ENCODE results near the gene HMCN1.
A peak's percentile ranks its signal among the peaks of the same experiment; 100 is the strongest.
"Not testable (repeated sequence)": the region's sequence is repeated elsewhere in the genome, so short reads cannot be mapped to it uniquely, and the experiment has no call there.

HMCN1 gene

GRCh38 chr1:186154651-186155050 is 420.5 kb downstream of the HMCN1 start:
- no peak overlapping the region for H4K8ac ChIP-seq (ENCODE audit: low read length)
- no peak overlapping the region for H2AFZ ChIP-seq (ENCODE audit: low read depth, low read length)
- H3K79me1 ChIP-seq (replicated peaks; ENCODE audit: low read length, poor library complexity, severe bottlenecking): no peaks in the 10 kb centered on the region
- H3K23ac ChIP-seq (ENCODE audit: low read length in 2 of 2): no peak overlapping the region
- WGBS: 20% methylated on average over 1 of the region's 1 CpG
- H2AK5ac ChIP-seq (ENCODE audit: low read length, severe bottlenecking): no peak overlapping the region
- peaks cover 0 to 45% of the 10 kb centered on the region in 2 experiments for H3K36me3 ChIP-seq (ENCODE audit: control insufficient read depth in 1 of 2, insufficient read depth in 2 of 2, low read depth in 1 of 2, low read length in 2 of 2)
- no peak overlapping the region for H3K4me2 ChIP-seq (ENCODE audit: low read length, poor library complexity, severe bottlenecking)
- no peak overlapping the region for H4K91ac ChIP-seq (ENCODE audit: low read length)
- no peak overlapping the region for H3K18ac ChIP-seq (ENCODE audit: low read depth in 1 of 2, low read length in 2 of 2)
- no peak overlapping the region for H3K4ac ChIP-seq (ENCODE audit: low read depth in 1 of 2, low read length in 2 of 2)
- H2BK120ac ChIP-seq (ENCODE audit: low read depth, low read length): no peak overlapping the region
- no peaks in the 10 kb centered on the region for H3K9me3 ChIP-seq (ENCODE audit: control insufficient read depth, low read length)
- H3K27ac ChIP-seq (ENCODE audit: low read length, poor library complexity, severe bottlenecking): no peak overlapping the region
- H2BK5ac ChIP-seq (ENCODE audit: low read depth, low read length, poor library complexity, severe bottlenecking): no peak overlapping the region
- H3K9ac ChIP-seq (ENCODE audit: low read length): peak overlapping the region; percentile 57
- H3K27me3 ChIP-seq (ENCODE audit: control insufficient read depth in 1 of 2, insufficient read depth in 1 of 2, low read length in 2 of 2): no peaks in the 10 kb centered on the region
- H3K4me1 ChIP-seq (ENCODE audit: control insufficient read depth, insufficient read depth, low read depth, low read length): peaks cover 1% of the 10 kb centered on the region
- H3K14ac ChIP-seq (ENCODE audit: low read length in 2 of 2): no peak overlapping the region
- H2BK12ac ChIP-seq (ENCODE audit: low read length in 2 of 2): no peak overlapping the region
- H3K4me3 ChIP-seq (ENCODE audit: insufficient read depth in 1 of 2, low read depth in 1 of 2, low read length in 2 of 2): no peak overlapping the region
- no peak overlapping the region for H2BK15ac ChIP-seq (ENCODE audit: low read depth, poor library complexity, severe bottlenecking)
- DNase-seq: no peak

GRCh38 chr1:186155594-186155993 is 421.4 kb downstream of the HMCN1 start:
- WGBS: no CpG with 5 or more reads among the region's 1 CpG
- Histone ChIP-seq H2BK15ac (ENCODE audit: low read depth, poor library complexity, severe bottlenecking) (no peak overlapping the region), H2BK120ac (ENCODE audit: low read depth, low read length) (no peak overlapping the region), H3K9ac (ENCODE audit: low read length) (peak overlapping the region; percentile 57), H3K18ac (ENCODE audit: low read depth in 1 of 2, low read length in 2 of 2) (no peak overlapping the region), H3K23ac (ENCODE audit: low read length in 2 of 2) (no peak overlapping the region), H2BK5ac (ENCODE audit: low read depth, low read length, poor library complexity, severe bottlenecking) (no peak overlapping the region), H4K91ac (ENCODE audit: low read length) (no peak overlapping the region), H3K4me3 (ENCODE audit: insufficient read depth in 1 of 2, low read depth in 1 of 2, low read length in 2 of 2) (no peak overlapping the region), H3K14ac (ENCODE audit: low read length in 2 of 2) (no peak overlapping the region), H3K4me1 (ENCODE audit: control insufficient read depth, insufficient read depth, low read depth, low read length) (peaks cover 1% of the 10 kb centered on the region), H2BK12ac (ENCODE audit: low read length in 2 of 2) (no peak overlapping the region), H3K9me3 (ENCODE audit: control insufficient read depth, low read length) (no peaks in the 10 kb centered on the region), H3K4ac (ENCODE audit: low read depth in 1 of 2, low read length in 2 of 2) (no peak overlapping the region), H2AFZ (ENCODE audit: low read depth, low read length) (no peak overlapping the region), H3K27me3 (ENCODE audit: control insufficient read depth in 1 of 2, insufficient read depth in 1 of 2, low read length in 2 of 2) (no peaks in the 10 kb centered on the region), H3K4me2 (ENCODE audit: low read length, poor library complexity, severe bottlenecking) (no peak overlapping the region), H3K79me1 (replicated peaks; ENCODE audit: low read length, poor library complexity, severe bottlenecking) (no peaks in the 10 kb centered on the region), H3K36me3 (ENCODE audit: control insufficient read depth in 1 of 2, insufficient read depth in 2 of 2, low read depth in 1 of 2, low read length in 2 of 2) (peaks cover 0 to 35% of the 10 kb centered on the region in 2 experiments), H3K27ac (ENCODE audit: low read length, poor library complexity, severe bottlenecking) (no peak overlapping the region), H4K8ac (ENCODE audit: low read length) (no peak overlapping the region), H2AK5ac (ENCODE audit: low read length, severe bottlenecking) (no peak overlapping the region)
- DNase-seq: peak; percentile 72

- not testable (repeated sequence) for H3K4ac ChIP-seq (ENCODE audit: low read depth in 1 of 2, low read length in 2 of 2); H3K14ac ChIP-seq (ENCODE audit: low read length in 2 of 2); H3K23ac ChIP-seq (ENCODE audit: low read length in 2 of 2); H4K91ac ChIP-seq (ENCODE audit: low read length); H2AFZ ChIP-seq (ENCODE audit: low read depth, low read length); H2BK12ac ChIP-seq (ENCODE audit: low read length in 2 of 2); H2BK15ac ChIP-seq (ENCODE audit: low read depth, poor library complexity, severe bottlenecking); H2BK5ac ChIP-seq (ENCODE audit: low read depth, low read length, poor library complexity, severe bottlenecking); H3K79me1 ChIP-seq (replicated peaks; ENCODE audit: low read length, poor library complexity, severe bottlenecking); H4K8ac ChIP-seq (ENCODE audit: low read length); DNase-seq; H3K9ac ChIP-seq (ENCODE audit: low read length); H3K4me1 ChIP-seq (ENCODE audit: control insufficient read depth, insufficient read depth, low read depth, low read length); H3K27ac ChIP-seq (ENCODE audit: low read length, poor library complexity, severe bottlenecking); H3K18ac ChIP-seq (ENCODE audit: low read depth in 1 of 2, low read length in 2 of 2); H3K27me3 ChIP-seq (ENCODE audit: control insufficient read depth in 1 of 2, insufficient read depth in 1 of 2, low read length in 2 of 2); H3K4me3 ChIP-seq (ENCODE audit: insufficient read depth in 1 of 2, low read depth in 1 of 2, low read length in 2 of 2); H3K9me3 ChIP-seq (ENCODE audit: control insufficient read depth, low read length); H2AK5ac ChIP-seq (ENCODE audit: low read length, severe bottlenecking); H2BK120ac ChIP-seq (ENCODE audit: low read depth, low read length); H3K4me2 ChIP-seq (ENCODE audit: low read length, poor library complexity, severe bottlenecking)
- H3K36me3 ChIP-seq (ENCODE audit: control insufficient read depth in 1 of 2, insufficient read depth in 2 of 2, low read depth in 1 of 2, low read length in 2 of 2): peaks cover 3 to 43% of the 10 kb centered on the region in 2 experiments
- WGBS: 85% methylated on average over 7 of the region's 7 CpGs
Measured at GRCh38 chr1:186162895-186163294, 428.7 kb downstream of the HMCN1 start.

GRCh38 chr1:186164773-186165172 is 430.6 kb downstream of the HMCN1 start:
- Histone ChIP-seq H3K4me3 (ENCODE audit: insufficient read depth in 1 of 2, low read depth in 1 of 2, low read length in 2 of 2) (no peak overlapping the region), H3K36me3 (ENCODE audit: control insufficient read depth in 1 of 2, insufficient read depth in 2 of 2, low read depth in 1 of 2, low read length in 2 of 2) (peaks cover 3 to 61% of the 10 kb centered on the region in 2 experiments), H3K23ac (ENCODE audit: low read length in 2 of 2) (no peak overlapping the region), H2BK5ac (ENCODE audit: low read depth, low read length, poor library complexity, severe bottlenecking) (no peak overlapping the region), H3K27me3 (ENCODE audit: control insufficient read depth in 1 of 2, insufficient read depth in 1 of 2, low read length in 2 of 2) (no peaks in the 10 kb centered on the region), H2BK120ac (ENCODE audit: low read depth, low read length) (no peak overlapping the region), H2AK5ac (ENCODE audit: low read length, severe bottlenecking) (no peak overlapping the region), H3K4ac (ENCODE audit: low read depth in 1 of 2, low read length in 2 of 2) (no peak overlapping the region), H3K18ac (ENCODE audit: low read depth in 1 of 2, low read length in 2 of 2) (no peak overlapping the region), H2BK15ac (ENCODE audit: low read depth, poor library complexity, severe bottlenecking) (no peak overlapping the region), H3K79me1 (replicated peaks; ENCODE audit: low read length, poor library complexity, severe bottlenecking) (no peaks in the 10 kb centered on the region), H3K9ac (ENCODE audit: low read length) (no peak overlapping the region), H2AFZ (ENCODE audit: low read depth, low read length) (no peak overlapping the region), H3K9me3 (ENCODE audit: control insufficient read depth, low read length) (no peaks in the 10 kb centered on the region), H2BK12ac (ENCODE audit: low read length in 2 of 2) (no peak overlapping the region), H4K8ac (ENCODE audit: low read length) (no peak overlapping the region), H3K27ac (ENCODE audit: low read length, poor library complexity, severe bottlenecking) (no peak overlapping the region), H3K4me2 (ENCODE audit: low read length, poor library complexity, severe bottlenecking) (no peak overlapping the region), H3K14ac (ENCODE audit: low read length in 2 of 2) (no peak overlapping the region), H4K91ac (ENCODE audit: low read length) (no peak overlapping the region), H3K4me1 (ENCODE audit: control insufficient read depth, insufficient read depth, low read depth, low read length) (no peaks in the 10 kb centered on the region)
- DNase-seq: no peak
- 89% methylated on average over 3 of the region's 3 CpGs for WGBS
